ENCODE measurements around the gene ABHD17B. TPM values are rescaled to one million over a fixed set of nuclear protein-coding genes. Genes with fewer than 3 reads are reported as not detected.
A peak's percentile ranks its signal among the peaks of the same experiment; 100 is the strongest.

ABHD17B gene
- total RNA-seq, 8 experiments from 2014 or later: 8.2 to 34.0 (median 21.1) TPM

- ATAC-seq (replicated peaks in 6 of 8): no peak
- Histone ChIP-seq H3K4me3 (no peak overlapping the region), H3K27ac (no peak overlapping the region), H3K4me1 (replicated peaks in 1 of 2) (no peaks in the 10 kb centered on the region)
- 56 to 100% (median 85%) methylated on average over 1 of the region's 1 CpG; no CpG with 5 or more reads in 4 of the 10 experiments for WGBS, 10 experiments
- in situ Hi-C loops (cut with MboI; ENCODE audit: low pct_unique_long_range_greater_than_20kb in 2 of 9, low sequenced_read_pairs in 9 of 9, unreplicated experiment in 9 of 9): no loop called here
Observed at GRCh38 chr9:71853084-71853483, 57.9 kb downstream of the ABHD17B start.

- Histone ChIP-seq H3K27ac (no peak overlapping the region), H3K4me3 (no peak overlapping the region), H3K4me1 (replicated peaks in 1 of 2) (no peaks in the 10 kb centered on the region)
- in situ Hi-C loops (cut with MboI; ENCODE audit: low pct_unique_long_range_greater_than_20kb in 2 of 9, low sequenced_read_pairs in 9 of 9, unreplicated experiment in 9 of 9): no loop called here
- ATAC-seq (replicated peaks in 6 of 8): no peak
Observed at GRCh38 chr9:71850996-71851395, 60.0 kb downstream of the ABHD17B start.

- in situ Hi-C loops (cut with MboI; ENCODE audit: low pct_unique_long_range_greater_than_20kb in 2 of 9, low sequenced_read_pairs in 9 of 9, unreplicated experiment in 9 of 9): no loop called here
- WGBS, 10 experiments: 40 to 100% (median 60%) methylated on average over 1 to 2 of the region's 2 CpGs; no CpG with 5 or more reads in 3 of the 10 experiments
- H3K4me1 ChIP-seq (replicated peaks in 1 of 2): no peaks in the 10 kb centered on the region
- no peak overlapping the region for H3K27ac ChIP-seq
- H3K4me3 ChIP-seq: no peak overlapping the region
- ATAC-seq (replicated peaks in 6 of 8): no peak
Observed at GRCh38 chr9:71847892-71848291, 63.1 kb downstream of the ABHD17B start.

- H3K4me3 ChIP-seq: no peak overlapping the region
- no peaks in the 10 kb centered on the region for H3K4me1 ChIP-seq (replicated peaks in 1 of 2)
- no peak overlapping the region for H3K27ac ChIP-seq
- in situ Hi-C loops (cut with MboI; ENCODE audit: low pct_unique_long_range_greater_than_20kb in 2 of 9, low sequenced_read_pairs in 9 of 9, unreplicated experiment in 9 of 9): no loop called here
- ATAC-seq (replicated peaks in 6 of 8): no peak
Observed at GRCh38 chr9:71844808-71845207, 66.2 kb downstream of the ABHD17B start.

GRCh38 chr9:71839668-71840067 is 71.3 kb downstream of the ABHD17B start:
- ATAC-seq (replicated peaks in 6 of 8): no peak
- H3K4me1 ChIP-seq (replicated peaks in 1 of 2): no peaks in the 10 kb centered on the region
- H3K27ac ChIP-seq: no peak overlapping the region
- in situ Hi-C loops (cut with MboI; ENCODE audit: low pct_unique_long_range_greater_than_20kb in 2 of 9, low sequenced_read_pairs in 9 of 9, unreplicated experiment in 9 of 9): no loop called here
- no peak overlapping the region for H3K4me3 ChIP-seq
- 55 to 100% (median 92%) methylated on average over 3 to 5 of the region's 5 CpGs for WGBS, 10 experiments

- no peak for ATAC-seq (replicated peaks in 6 of 8)
- H3K27ac ChIP-seq: no peak overlapping the region
- in situ Hi-C loops (cut with MboI; ENCODE audit: low pct_unique_long_range_greater_than_20kb in 2 of 9, low sequenced_read_pairs in 9 of 9, unreplicated experiment in 9 of 9): no loop called here
Observed at GRCh38 chr9:71835596-71835995, 75.4 kb downstream of the ABHD17B start.

GRCh38 chr9:71830929-71831328 is 80.1 kb downstream of the ABHD17B start:
- no peaks in the 10 kb centered on the region for H3K4me1 ChIP-seq (replicated peaks in 1 of 2)
- 0 to 100% (median 11%) methylated on average over 1 of the region's 1 CpG; no CpG with 5 or more reads in 3 of the 10 experiments for whole genome bisulfite sequencing, 10 experiments
- in situ Hi-C loops (cut with MboI; ENCODE audit: low pct_unique_long_range_greater_than_20kb in 2 of 9, low sequenced_read_pairs in 9 of 9, unreplicated experiment in 9 of 9): no loop called here
- peak in 3 of 8 experiments; percentile 60 to 93 (median 60) for ATAC-seq (replicated peaks in 6 of 8)
- no peak overlapping the region for H3K4me3 ChIP-seq
- no peak overlapping the region for H3K27ac ChIP-seq

More at GRCh38 chr9:71835596-71835995, 75.4 kb downstream of the ABHD17B start:
- H3K4me1 ChIP-seq (replicated peaks in 1 of 2): no peaks in the 10 kb centered on the region
- no peak overlapping the region for H3K4me3 ChIP-seq

GRCh38 chr9:71830153-71830552 is 80.8 kb downstream of the ABHD17B start:
- no peak for ATAC-seq (replicated peaks in 6 of 8)
- WGBS, 10 experiments: 50 to 100% (median 62%) methylated on average over 1 to 3 of the region's 3 CpGs; no CpG with 5 or more reads in 6 of the 10 experiments
- Histone ChIP-seq H3K27ac (no peak overlapping the region), H3K4me3 (no peak overlapping the region), H3K4me1 (replicated peaks in 1 of 2) (no peaks in the 10 kb centered on the region)
- in situ Hi-C loops (cut with MboI; ENCODE audit: low pct_unique_long_range_greater_than_20kb in 2 of 9, low sequenced_read_pairs in 9 of 9, unreplicated experiment in 9 of 9): no loop called here

GRCh38 chr9:71826279-71826678 is 84.7 kb downstream of the ABHD17B start:
- 0 to 100% (median 67%) methylated on average over 1 to 2 of the region's 2 CpGs; no CpG with 5 or more reads in 3 of the 10 experiments for WGBS, 10 experiments
- H3K4me1 ChIP-seq (replicated peaks in 1 of 2): no peaks in the 10 kb centered on the region
- H3K27ac ChIP-seq: no peak overlapping the region

GRCh38 chr9:71824257-71824656 is 86.7 kb downstream of the ABHD17B start:
- Histone ChIP-seq H3K4me3 (no peak overlapping the region), H3K27ac (no peak overlapping the region), H3K4me1 (replicated peaks in 1 of 2) (no peaks in the 10 kb centered on the region)
- in situ Hi-C loops (cut with MboI; ENCODE audit: low pct_unique_long_range_greater_than_20kb in 2 of 9, low sequenced_read_pairs in 9 of 9, unreplicated experiment in 9 of 9): loop anchor here in 3 of 9 experiments (25.0 kb wide), 2 partner anchors 163 to 188 kb away; no protein-coding TSS in a partner anchor
- WGBS, 10 experiments: 70 to 100% (median 94%) methylated on average over 3 to 4 of the region's 4 CpGs; no CpG with 5 or more reads in 2 of the 10 experiments
- ATAC-seq (replicated peaks in 6 of 8): no peak

More at GRCh38 chr9:71826279-71826678, 84.7 kb downstream of the ABHD17B start:
- in situ Hi-C loops (cut with MboI; ENCODE audit: low pct_unique_long_range_greater_than_20kb in 2 of 9, low sequenced_read_pairs in 9 of 9, unreplicated experiment in 9 of 9): no loop called here
- no peak overlapping the region for H3K4me3 ChIP-seq
- no peak for ATAC-seq (replicated peaks in 6 of 8)

- in situ Hi-C loops (cut with MboI; ENCODE audit: low pct_unique_long_range_greater_than_20kb in 2 of 9, low sequenced_read_pairs in 9 of 9, unreplicated experiment in 9 of 9): loop anchor here in 3 of 9 experiments (25.0 kb wide), 2 partner anchors 164 to 189 kb away; no protein-coding TSS in a partner anchor
- no peaks in the 10 kb centered on the region for H3K4me1 ChIP-seq (replicated peaks in 1 of 2)
- no peak for ATAC-seq (replicated peaks in 6 of 8)
- H3K27ac ChIP-seq: no peak overlapping the region
- no peak overlapping the region for H3K4me3 ChIP-seq
Observed at GRCh38 chr9:71822935-71823334, 88.1 kb downstream of the ABHD17B start.

GRCh38 chr9:71822456-71822855 is 88.5 kb downstream of the ABHD17B start:
- Histone ChIP-seq H3K27ac (no peak overlapping the region), H3K4me1 (replicated peaks in 1 of 2) (no peaks in the 10 kb centered on the region), H3K4me3 (no peak overlapping the region)
- in situ Hi-C loops (cut with MboI; ENCODE audit: low pct_unique_long_range_greater_than_20kb in 2 of 9, low sequenced_read_pairs in 9 of 9, unreplicated experiment in 9 of 9): loop anchor here in 3 of 9 experiments (25.0 kb wide), 2 partner anchors 165 to 190 kb away; no protein-coding TSS in a partner anchor
- WGBS, 10 experiments: 50 to 100% (median 90%) methylated on average over 1 to 3 of the region's 3 CpGs; no CpG with 5 or more reads in 2 of the 10 experiments
- ATAC-seq (replicated peaks in 6 of 8): no peak

GRCh38 chr9:71821405-71821804 is 89.6 kb downstream of the ABHD17B start:
- Histone ChIP-seq H3K4me1 (replicated peaks in 1 of 2) (no peaks in the 10 kb centered on the region), H3K4me3 (no peak overlapping the region), H3K27ac (no peak overlapping the region)
- no peak for ATAC-seq (replicated peaks in 6 of 8)
- WGBS, 10 experiments: 60 to 100% (median 91%) methylated on average over 1 to 3 of the region's 3 CpGs; no CpG with 5 or more reads in 2 of the 10 experiments
- in situ Hi-C loops (cut with MboI; ENCODE audit: low pct_unique_long_range_greater_than_20kb in 2 of 9, low sequenced_read_pairs in 9 of 9, unreplicated experiment in 9 of 9): loop anchor here in 3 of 9 experiments (25.0 kb wide), 2 partner anchors 166 to 191 kb away; no protein-coding TSS in a partner anchor

- H3K4me3 ChIP-seq: no peak overlapping the region
- no peaks in the 10 kb centered on the region for H3K4me1 ChIP-seq (replicated peaks in 1 of 2)
- peak in 2 of 8 experiments; percentile 61 to 63 for ATAC-seq (replicated peaks in 6 of 8)
- H3K27ac ChIP-seq: no peak overlapping the region
- 56 to 100% (median 81%) methylated on average over 2 to 5 of the region's 6 CpGs; no CpG with 5 or more reads in 4 of the 10 experiments for WGBS, 10 experiments
- in situ Hi-C loops (cut with MboI; ENCODE audit: low pct_unique_long_range_greater_than_20kb in 2 of 9, low sequenced_read_pairs in 9 of 9, unreplicated experiment in 9 of 9): loop anchor here in 3 of 9 experiments (25.0 kb wide), 2 partner anchors 167 to 192 kb away; no protein-coding TSS in a partner anchor
Observed at GRCh38 chr9:71820403-71820921, 90.5 kb downstream of the ABHD17B start.

Data from motor neuron (in vitro differentiated cells).